ENCODE results near the gene CDC45. TPM values are rescaled to one million over a fixed set of nuclear protein-coding genes. Genes with fewer than 3 reads are reported as not detected.
"Not testable (repeated sequence)": the region's sequence is repeated elsewhere in the genome, so short reads cannot be mapped to it uniquely, and the experiment has no call there.

Gene CDC45
- total RNA-seq, 1 donor = 10.4 TPM

DNA sequence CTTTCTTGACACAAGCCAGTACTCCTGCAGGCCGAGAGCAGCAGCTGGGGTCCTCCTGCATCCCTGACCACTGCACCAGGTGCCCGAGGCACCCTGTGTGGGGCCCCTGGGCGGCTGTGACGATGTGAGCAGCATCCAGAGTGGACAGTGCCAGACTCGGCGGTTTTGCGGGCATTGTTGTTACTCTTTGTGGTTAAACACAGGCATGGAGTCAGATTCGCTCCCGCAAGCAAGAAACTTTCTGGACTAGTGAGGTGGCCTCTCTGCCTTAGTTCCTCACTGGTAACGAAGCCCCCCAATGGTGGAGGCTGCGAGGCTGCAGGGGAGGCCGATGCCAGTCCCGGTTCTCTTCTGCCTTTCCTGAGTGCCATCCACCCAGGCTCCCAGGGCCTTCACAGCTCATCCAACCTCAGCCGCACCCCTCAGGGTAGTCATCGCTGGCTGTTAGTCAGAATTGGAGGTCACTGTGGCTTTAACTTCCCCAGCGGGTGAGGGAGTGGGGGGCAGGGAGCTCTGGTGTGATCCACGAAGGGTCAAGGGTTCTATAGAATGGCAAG lies 48.2 kb downstream of the CDC45 start:
- H3K4me3 ChIP-seq (ENCODE audit: low read depth, low read length) = no peak overlapping the region
- TF ChIP-seq CTCF (IDR thresholded peaks at IDR 0.05; ENCODE audit: insufficient read depth, low read depth, low read length) = no peak
- DNase-seq (ENCODE audit: low read depth) = peak; percentile 10

- no peak for DNase-seq (ENCODE audit: low read depth)
- no peak for TF ChIP-seq CTCF (IDR thresholded peaks at IDR 0.05; ENCODE audit: insufficient read depth, low read depth, low read length)
- no peak overlapping the region for H3K4me3 ChIP-seq (ENCODE audit: low read depth, low read length)
Observed at GRCh38 chr22:19529811-19530210, 50.1 kb downstream of the CDC45 start.

- TF ChIP-seq CTCF (IDR thresholded peaks at IDR 0.05; ENCODE audit: insufficient read depth, low read depth, low read length) = no peak
Observed at GRCh38 chr22:19530751-19531150, 51.0 kb downstream of the CDC45 start.

DNA sequence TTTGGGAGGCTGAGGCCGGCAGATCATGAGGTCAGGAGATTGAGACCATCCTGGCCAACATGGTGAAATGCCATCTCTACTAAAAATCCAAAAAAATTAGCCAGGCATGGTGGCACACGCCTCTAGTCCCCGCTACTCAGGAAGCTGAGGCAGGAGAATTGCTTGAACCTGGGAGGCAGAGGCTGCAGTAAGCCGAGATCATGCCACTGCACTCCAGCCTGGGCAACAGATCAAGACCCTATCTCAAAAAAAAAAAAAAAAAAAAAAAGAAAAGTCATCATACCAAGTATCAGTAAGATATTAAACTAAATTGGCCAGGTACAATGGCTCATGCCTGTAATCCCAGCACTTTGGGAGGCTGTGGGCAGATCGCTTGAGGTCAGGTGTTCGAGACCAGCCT lies 51.6 kb downstream of the CDC45 start:
- DNase-seq (ENCODE audit: low read depth); H3K4me3 ChIP-seq (ENCODE audit: low read depth, low read length): not testable (repeated sequence)

More at GRCh38 chr22:19530751-19531150, 51.0 kb downstream of the CDC45 start:
- DNase-seq (ENCODE audit: low read depth) = no peak
- no peak overlapping the region for H3K4me3 ChIP-seq (ENCODE audit: low read depth, low read length)

DNA sequence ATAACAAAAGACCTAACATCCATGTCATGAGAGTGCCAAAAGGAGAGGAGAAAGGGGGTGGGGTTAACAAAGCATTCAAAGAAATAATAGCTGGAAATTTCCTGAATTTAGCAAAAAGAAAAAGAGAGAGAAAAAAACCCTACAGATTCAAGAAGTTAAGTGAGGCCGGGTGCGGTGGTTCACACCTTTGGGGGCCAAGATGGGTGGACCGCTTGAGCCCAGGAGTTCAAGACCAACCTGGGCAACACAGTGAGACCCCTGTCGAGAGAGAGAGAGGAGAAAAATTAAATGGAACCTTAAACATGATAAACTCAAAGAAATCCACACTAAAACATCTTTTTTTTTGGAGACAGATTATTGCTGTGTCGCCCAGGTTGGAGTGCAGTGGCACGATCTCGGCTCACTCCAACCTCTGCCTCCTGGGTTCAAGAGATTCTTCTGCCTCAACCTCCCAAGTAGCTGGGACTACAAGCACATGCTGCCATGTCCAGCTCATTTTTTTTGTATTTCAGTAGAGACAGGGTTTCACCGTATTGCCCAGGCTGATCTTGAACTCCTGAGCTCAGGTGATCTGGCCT lies 53.4 kb downstream of the CDC45 start:
- no peak for TF ChIP-seq CTCF (IDR thresholded peaks at IDR 0.05; ENCODE audit: insufficient read depth, low read depth, low read length)
- H3K4me3 ChIP-seq (ENCODE audit: low read depth, low read length) = no peak overlapping the region
- no peak for DNase-seq (ENCODE audit: low read depth)

GRCh38 chr22:19533857-19534256 lies 54.1 kb downstream of the CDC45 start:
- no peak for DNase-seq (ENCODE audit: low read depth)
- no peak overlapping the region for H3K4me3 ChIP-seq (ENCODE audit: low read depth, low read length)
- no peak for TF ChIP-seq CTCF (IDR thresholded peaks at IDR 0.05; ENCODE audit: insufficient read depth, low read depth, low read length)

DNA sequence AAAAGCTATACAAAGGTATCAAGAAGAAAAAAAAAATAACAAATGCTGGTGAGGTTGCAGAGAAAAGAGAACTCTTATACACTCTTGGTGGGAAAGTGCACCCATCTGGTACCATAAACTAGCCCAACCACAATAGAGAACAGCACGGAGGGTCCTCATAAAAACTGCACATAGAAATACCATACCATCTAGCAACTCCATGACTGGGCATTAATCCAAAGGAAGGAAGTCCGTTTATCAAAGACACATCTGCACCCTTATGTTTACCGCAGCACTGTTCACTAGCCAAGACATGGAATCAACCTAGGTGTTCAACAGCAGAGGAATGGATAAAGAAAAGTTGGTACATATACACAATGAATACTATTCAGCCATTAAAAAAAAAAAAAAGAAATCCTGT lies 55.3 kb downstream of the CDC45 start:
- H3K4me3 ChIP-seq (ENCODE audit: low read depth, low read length) = no peak overlapping the region
- no peak for TF ChIP-seq CTCF (IDR thresholded peaks at IDR 0.05; ENCODE audit: insufficient read depth, low read depth, low read length)
- DNase-seq (ENCODE audit: low read depth) = no peak

Data from fibroblast of villous mesenchyme (primary cell).